OCI-LY3 (cell line): Measurements from ENCODE around the gene C2CD4A.

Experiments used
- H2AFZ ChIP-seq: fragments of 200-600, 300-600 bp; shearing (Covaris generic); 2 replicates; pipeline ENCODE4 v1.6.0; 2014; ENCODE audit warnings: antibody characterized with exemption, low read depth, low read length
- H3K27ac ChIP-seq: fragments of 200-600, 300-600 bp; sonication (generic); 2 replicates; pipeline ENCODE4 v1.5.1; 2014; ENCODE audit warnings: mild to moderate bottlenecking, low read length, moderate library complexity, mixed read lengths
- H3K27me3 ChIP-seq: fragments of 200-600, 300-600 bp; sonication (generic); 2 replicates; pipeline ENCODE4 v1.6.1; 2014; ENCODE audit warnings: low read depth, low read length, mixed read lengths
- H3K36me3 ChIP-seq: fragments of 200-600, 300-600 bp; sonication (generic); replicated peaks from 2 replicates; pipeline ENCODE3; 2014; ENCODE audit warnings: low read depth, low read length, mixed read lengths
- H3K4me1 ChIP-seq: fragments of 300-600, 200-600 bp; sonication (generic); 2 replicates; pipeline ENCODE4 v1.6.1; 2014; ENCODE audit warnings: low read length, mixed read lengths
- H3K4me2 ChIP-seq: fragments of 200-600, 300-600 bp; sonication (generic); 2 replicates; pipeline ENCODE4 v1.6.1; 2014; ENCODE audit warnings: low read length, mixed read lengths
- H3K4me3 ChIP-seq: fragments of 300-600, 200-600 bp; sonication (generic); 2 replicates; pipeline ENCODE4 v1.5.1; 2014; ENCODE audit warnings: antibody characterized with exemption, mild to moderate bottlenecking, low read length, moderate library complexity
- H3K79me2 ChIP-seq: fragments of 300-600, 200-600 bp; shearing (Covaris generic); 2 replicates; pipeline ENCODE4 v1.6.1; 2014; ENCODE audit warnings: mild to moderate bottlenecking, low read length, mixed read lengths
- H3K9ac ChIP-seq: fragments of 300-600, 200-600 bp; shearing (Covaris generic); 2 replicates; pipeline ENCODE4 v1.6.0; 2014; ENCODE audit warnings: mild to moderate bottlenecking, low read length, moderate library complexity
- H3K9me3 ChIP-seq: fragments of 200-600, 300-600 bp; shearing (Covaris generic); 2 replicates; pipeline ENCODE4 v1.6.1; 2014; ENCODE audit warnings: low read length, mixed read lengths; ENCODE audit not compliant: insufficient read depth
- H4K20me1 ChIP-seq: fragments of 200-600, 300-600 bp; sonication (generic); 2 replicates; pipeline ENCODE4 v1.6.1; 2016; ENCODE audit warnings: low read length, mixed read lengths; ENCODE audit not compliant: insufficient read depth
- CTCF ChIP-seq: fragments of 200-600, 300-600 bp; sonication (generic); IDR thresholded peaks from 2 replicates; pipeline ENCODE4 v1.5.1; 2014; ENCODE audit warnings: antibody characterized with exemption, low read length, low read depth
- EZH2phosphoT487 ChIP-seq: fragments of 200-600 bp; shearing (Covaris generic); IDR thresholded peaks from 2 replicates; pipeline ENCODE4 v1.6.1; 2018; ENCODE audit warnings: antibody characterized with exemption, mixed run types, low read depth

Gene C2CD4A

GRCh38 chr15:62058327-62059028, 8.3 kb upstream of the C2CD4A start:
- Histone ChIP-seq H3K27ac (no peak overlapping the region), H2AFZ (no peak overlapping the region), H3K79me2 (peaks cover 67% of the 10 kb centered on the region), H3K9ac (no peak overlapping the region; the same call in 1 of the 2 replicates), H3K9me3 (no peaks in the 10 kb centered on the region), H3K27me3 (peaks cover 6% of the 10 kb centered on the region; the same call in 1 of the 2 replicates), H3K4me2 (peak overlapping the region; percentile 81), H3K4me1 (peaks cover 46% of the 10 kb centered on the region), H4K20me1 (peaks cover 39% of the 10 kb centered on the region), H3K36me3 (peaks cover 15% of the 10 kb centered on the region), H3K4me3 (peak overlapping the region; percentile 87)
- no peak for TF ChIP-seq CTCF
- TF ChIP-seq EZH2phosphoT487 = no peak

GRCh38 chr15:62059108-62059815, 7.5 kb upstream of the C2CD4A start:
- Histone ChIP-seq H3K36me3 (peaks cover 15% of the 10 kb centered on the region), H3K4me1 (peaks cover 44% of the 10 kb centered on the region), H3K27ac (peak overlapping the region; percentile 93), H3K27me3 (peaks cover 10% of the 10 kb centered on the region; the same call in 1 of the 2 replicates), H3K9me3 (no peaks in the 10 kb centered on the region), H4K20me1 (peaks cover 32% of the 10 kb centered on the region), H3K4me3 (peak overlapping the region; percentile 87), H3K9ac (peak overlapping the region; percentile 96), H3K4me2 (peak overlapping the region; percentile 81), H3K79me2 (peaks cover 60% of the 10 kb centered on the region), H2AFZ (no peak overlapping the region)
- TF ChIP-seq CTCF (peak; percentile 8; the same call in 1 of the 2 replicates), EZH2phosphoT487 (no peak)

GRCh38 chr15:62059816-62060112, 7.0 kb upstream of the C2CD4A start:
- TF ChIP-seq CTCF (no peak), EZH2phosphoT487 (no peak)
- Histone ChIP-seq H3K27me3 (peaks cover 10% of the 10 kb centered on the region; the same call in 1 of the 2 replicates), H4K20me1 (peaks cover 27% of the 10 kb centered on the region), H3K27ac (peak overlapping the region; percentile 93), H3K4me2 (peak overlapping the region; percentile 81), H3K4me3 (peak overlapping the region; percentile 87), H3K9me3 (no peaks in the 10 kb centered on the region), H3K79me2 (peaks cover 55% of the 10 kb centered on the region), H3K4me1 (peaks cover 40% of the 10 kb centered on the region), H3K9ac (peak overlapping the region; percentile 96), H2AFZ (peak overlapping the region; percentile 9; the same call in 1 of the 2 replicates), H3K36me3 (peaks cover 15% of the 10 kb centered on the region)
